ENCODE results near the gene WWTR1. TPM values are rescaled to one million over a fixed set of nuclear protein-coding genes. Genes with fewer than 3 reads are reported as not detected.

The WWTR1 gene
- total RNA-seq, 1 experiment from 2014 or later: 25.5 TPM

GRCh38 chr3:149600634-149601033 lies 57.2 kb downstream of the WWTR1 start (continued):
- no peak for TF ChIP-seq ERG (CRISPR knock-in tag; IDR thresholded peaks at IDR 0.05)
- TF ChIP-seq FOXK1 (CRISPR knock-in tag; IDR thresholded peaks at IDR 0.05): no peak

GRCh38 chr3:149599236-149599635 lies 58.6 kb downstream of the WWTR1 start:
- H3K27ac Mint-ChIP-seq: no peak overlapping the region
- ChIA-PET POLR2A (no interaction called here), CTCF (interaction anchor here (0.5 kb wide), 1 partner anchor 119 kb away, joined by 4 read pairs; no protein-coding TSS in a partner anchor)
- no peak overlapping the region for H3K4me3 Mint-ChIP-seq
- no peaks in the 10 kb centered on the region for H3K9me3 Mint-ChIP-seq
- DNase-seq (ENCODE audit: low spot score) (no peak), ATAC-seq (no peak)
- no peak for TF ChIP-seq ZNF532 (CRISPR knock-in tag; IDR thresholded peaks at IDR 0.05; ENCODE audit: borderline replicate concordance)
- TF ChIP-seq MAX (CRISPR knock-in tag; IDR thresholded peaks at IDR 0.05): no peak
- TF ChIP-seq SOX15 (CRISPR knock-in tag; IDR thresholded peaks at IDR 0.05): no peak
- TF ChIP-seq USF1 (CRISPR knock-in tag; IDR thresholded peaks at IDR 0.05): no peak
- no peak for TF ChIP-seq ATF1 (CRISPR knock-in tag; IDR thresholded peaks at IDR 0.05)
- TF ChIP-seq GTF2I (CRISPR knock-in tag; conservative IDR thresholded peaks at IDR 0.05): no peak
- TF ChIP-seq RELA (CRISPR knock-in tag; IDR thresholded peaks at IDR 0.05; ENCODE audit: borderline replicate concordance): no peak
- TF ChIP-seq ZNF317 (CRISPR knock-in tag; IDR thresholded peaks at IDR 0.05; ENCODE audit: borderline replicate concordance, low read depth): no peak
- no peak for TF ChIP-seq ARID4B (CRISPR knock-in tag; IDR thresholded peaks at IDR 0.05; ENCODE audit: borderline replicate concordance)
- no peak for TF ChIP-seq ERG (CRISPR knock-in tag; IDR thresholded peaks at IDR 0.05)
- TF ChIP-seq NR3C1 (CRISPR knock-in tag; conservative IDR thresholded peaks at IDR 0.05; ENCODE audit: low read depth): no peak
- TF ChIP-seq CREM (CRISPR knock-in tag; IDR thresholded peaks at IDR 0.05): no peak
- TF ChIP-seq FOXK1 (CRISPR knock-in tag; IDR thresholded peaks at IDR 0.05): no peak
- no peak for TF ChIP-seq ZSCAN18 (CRISPR knock-in tag; IDR thresholded peaks at IDR 0.05)
- no peaks in the 10 kb centered on the region for H3K27me3 Mint-ChIP-seq (ENCODE audit: low read depth)
- no peaks in the 10 kb centered on the region for H3K36me3 Mint-ChIP-seq
- peaks cover 20% of the 10 kb centered on the region for H3K4me1 Mint-ChIP-seq

Measured in WTC11 (cell line).